SK-N-SH (cell line): ENCODE data around the gene NHLRC2. TPM values are rescaled to one million over a fixed set of nuclear protein-coding genes. Genes with fewer than 3 reads are reported as not detected.

Experiments used
- CTCF ChIA-PET: fragments of 300-600, 350-600 bp; formaldehyde crosslinking; extraction: SDS; loops from one replicate; lab custom pipeline; 2021; lab: Yijun Ruan, JAX
- POLR2A ChIA-PET: fragments of 350-600 bp; sonication (Branson Sonifier 250); formaldehyde crosslinking; extraction: SDS; loops from one replicate; lab custom pipeline; 2020; ENCODE audit warnings: antibody characterized with exemption, inconsistent platforms; lab: Yijun Ruan, JAX
- DNase-seq: peaks from one replicate; pipeline ENCODE4 v3.0.0; 2012
- H2AFZ ChIP-seq: fragments of 200-600 bp; sonication (generic); 2 replicates; pipeline ENCODE4 v1.8.1; 2016; ENCODE audit warnings: antibody characterized with exemption, mild to moderate bottlenecking, low read depth
- H3F3A ChIP-seq: fragments of 200-600 bp; sonication (generic); replicated peaks from 2 replicates; pipeline ENCODE3; 2016; ENCODE audit warnings: antibody characterized with exemption, mild to moderate bottlenecking; ENCODE audit not compliant: insufficient read depth
- H3K27ac ChIP-seq, 2 experiments: fragments of 200-500 bp in 1 of 2; fragments of 200-600 bp in 1 of 2; sonication (Bioruptor generic) in 1 of 2; sonication (generic), shearing (Covaris generic) in 1 of 2; 2 replicates each; pipeline versions ENCODE4 v1.5.1 to v1.6.1; 2014 to 2016; ENCODE audit warnings: low read depth in 2 of 2, inconsistent platforms in 1 of 2, low read length in 1 of 2, mild to moderate bottlenecking in 1 of 2, mixed read lengths in 1 of 2
- H3K27me3 ChIP-seq: fragments of 200-600 bp; sonication (generic), shearing (Covaris generic); 2 replicates; pipeline ENCODE4 v1.6.1; 2016; ENCODE audit warnings: mixed run types; ENCODE audit not compliant: insufficient read depth
- H3K36me3 ChIP-seq, 2 experiments: fragments of 200-500 bp in 1 of 2; fragments of 200-600 bp in 1 of 2; sonication (Bioruptor generic) in 1 of 2; sonication (generic) in 1 of 2; replicated peaks in 1 of 2; 2 replicates each; pipeline versions ENCODE3 to v1.5.1; 2014 to 2016; ENCODE audit warnings: low read length in 1 of 2, mild to moderate bottlenecking in 1 of 2; ENCODE audit not compliant: insufficient read depth in 2 of 2, control insufficient read depth in 1 of 2
- H3K4me1 ChIP-seq, 2 experiments: fragments of 200-500 bp in 1 of 2; fragments of 200-600 bp in 1 of 2; sonication (Bioruptor generic) in 1 of 2; sonication (generic), shearing (Covaris generic) in 1 of 2; 2 replicates each; pipeline versions ENCODE4 v1.5.1 to v1.6.1; 2014 to 2016; ENCODE audit warnings: low read depth in 1 of 2, low read length in 1 of 2, mixed run types in 1 of 2; ENCODE audit not compliant: insufficient read depth in 2 of 2, control insufficient read depth in 1 of 2
- H3K4me2 ChIP-seq: fragments of 200-600 bp; sonication (generic), shearing (Covaris generic); 2 replicates; pipeline ENCODE4 v1.6.1; 2017; ENCODE audit warnings: mixed run types
- H3K4me3 ChIP-seq, 2 experiments: fragments of 200-500 bp in 1 of 2; fragments of 200-600 bp in 1 of 2; sonication (Bioruptor generic) in 1 of 2; sonication (generic), shearing (Covaris generic) in 1 of 2; 2 replicates each; pipeline versions ENCODE4 v1.5.1 to v1.8.1; 2014 to 2016; ENCODE audit warnings: low read depth in 2 of 2, inconsistent platforms in 1 of 2, low read length in 1 of 2, mild to moderate bottlenecking in 1 of 2, mixed read lengths in 1 of 2, moderate library complexity in 1 of 2
- H3K79me2 ChIP-seq: fragments of 200-600 bp; sonication (generic); 2 replicates; pipeline ENCODE4 v1.8.1; 2017; ENCODE audit warnings: mild to moderate bottlenecking; ENCODE audit not compliant: insufficient read depth
- H3K9ac ChIP-seq: fragments of 200-600 bp; sonication (generic); 2 replicates; pipeline ENCODE4 v1.6.1; 2017; ENCODE audit warnings: mixed run types
- H3K9me2 ChIP-seq: fragments of 200-600 bp; sonication (generic); 2 replicates; pipeline ENCODE4 v1.6.1; 2017; ENCODE audit warnings: mixed run types
- H3K9me3 ChIP-seq: fragments of 200-600 bp; sonication (generic); 2 replicates; pipeline ENCODE4 v1.6.1; 2017; ENCODE audit warnings: mixed run types, mild to moderate bottlenecking, moderate library complexity
- H4K20me1 ChIP-seq: fragments of 200-600 bp; sonication (generic); 2 replicates; pipeline ENCODE4 v1.6.1; 2017; ENCODE audit warnings: mild to moderate bottlenecking, mixed run types; ENCODE audit not compliant: insufficient read depth
- ELF1 ChIP-seq: IDR thresholded peaks from 2 replicates; pipeline ENCODE4 v1.4.0; 2012
- EP300 ChIP-seq, 2 experiments: IDR thresholded peaks; 2 replicates each; pipeline versions ENCODE4 v1.4.0 to v1.6.1; 2012; ENCODE audit warnings: borderline replicate concordance in 1 of 2, low read depth in 1 of 2, low read length in 1 of 2
- EZH2phosphoT487 ChIP-seq: fragments of 200-600 bp; sonication (generic); IDR thresholded peaks from 2 replicates; pipeline ENCODE4 v1.6.1; 2017; ENCODE audit warnings: low read depth, mixed run types, mild to moderate bottlenecking, antibody characterized with exemption, moderate library complexity, borderline replicate concordance
- FOXJ3 ChIP-seq: sonication (generic); formaldehyde crosslinking; IDR thresholded peaks from 2 replicates; pipeline ENCODE4 v1.5.1; 2020; ENCODE audit warnings: mild to moderate bottlenecking, missing genetic modification reagents
- GATA2 ChIP-seq: sonication (generic); formaldehyde crosslinking; IDR thresholded peaks from 2 replicates; pipeline ENCODE4 v1.5.0; 2020; ENCODE audit warnings: mild to moderate bottlenecking, missing genetic modification reagents
- JUND ChIP-seq: IDR thresholded peaks from 2 replicates; pipeline ENCODE4 v1.4.0; 2012
- MXI1 ChIP-seq: IDR thresholded peaks from 2 replicates; pipeline ENCODE4 v1.6.1; 2012; ENCODE audit warnings: mild to moderate bottlenecking, low read depth, low read length, improper control_type of control experiment
- RXRA ChIP-seq: IDR thresholded peaks from 2 replicates; pipeline ENCODE4 v1.4.0; 2012; ENCODE audit warnings: low read depth, mild to moderate bottlenecking, borderline replicate concordance
- SIN3A ChIP-seq: IDR thresholded peaks from 2 replicates; pipeline ENCODE4 v1.6.1; 2012; ENCODE audit warnings: low read depth, mild to moderate bottlenecking, low read length, moderate library complexity, borderline replicate concordance
- TAF1 ChIP-seq: IDR thresholded peaks from 2 replicates; pipeline ENCODE4 v1.6.1; 2012; ENCODE audit warnings: low read depth, mild to moderate bottlenecking, low read length, moderate library complexity, borderline replicate concordance
- TEAD4 ChIP-seq: IDR thresholded peaks from 2 replicates; pipeline ENCODE4 v1.4.0; 2012; ENCODE audit warnings: mild to moderate bottlenecking, borderline replicate concordance; ENCODE audit not compliant: insufficient read depth
- YY1 ChIP-seq: IDR thresholded peaks from 2 replicates; pipeline ENCODE4 v1.4.0; 2012; ENCODE audit warnings: low read depth, mild to moderate bottlenecking
- WGBS: methylation state at CpG from one replicate; pipeline ENCODE4 v1.1.6; 2017; ENCODE audit warnings: low lambda C conversion rate; 5-methylcytosine and 5-hydroxymethylcytosine counted together
- polyA plus RNA-seq, 3 experiments: library from polyadenylated mRNA; depleted of rRNA; stranded (reverse); fragments of >200 nt; gene quantifications; 2 replicates each; pipeline ENCODE4 v1.2.3, GENCODE V29; 2012
- TF ChIP-seq, protein P1 (sequence below): fragments of 200-600 bp; sonication (generic); IDR thresholded peaks from 2 replicates; pipeline ENCODE4 v1.6.1; 2017; ENCODE audit warnings: antibody characterized with exemption, mild to moderate bottlenecking, moderate library complexity
- TF ChIP-seq, protein P2 (sequence below): IDR thresholded peaks from 2 replicates; pipeline ENCODE4 v1.4.0; 2012; ENCODE audit warnings: low read depth, borderline replicate concordance
- TF ChIP-seq, protein P3 (sequence below): IDR thresholded peaks from 2 replicates; pipeline ENCODE4 v1.4.0; 2012; ENCODE audit warnings: low read depth, borderline replicate concordance
- TF ChIP-seq, protein P4 (sequence below): fragments of 150-350 bp; IDR thresholded peaks from 2 replicates; pipeline ENCODE4 v1.6.1; 2016; ENCODE audit warnings: mild to moderate bottlenecking, low read depth, low read length

Gene NHLRC2
- polyA plus RNA-seq, 1 of the 3 experiments (the other 2 are of a cell fraction), result 2.8 TPM

DNA sequence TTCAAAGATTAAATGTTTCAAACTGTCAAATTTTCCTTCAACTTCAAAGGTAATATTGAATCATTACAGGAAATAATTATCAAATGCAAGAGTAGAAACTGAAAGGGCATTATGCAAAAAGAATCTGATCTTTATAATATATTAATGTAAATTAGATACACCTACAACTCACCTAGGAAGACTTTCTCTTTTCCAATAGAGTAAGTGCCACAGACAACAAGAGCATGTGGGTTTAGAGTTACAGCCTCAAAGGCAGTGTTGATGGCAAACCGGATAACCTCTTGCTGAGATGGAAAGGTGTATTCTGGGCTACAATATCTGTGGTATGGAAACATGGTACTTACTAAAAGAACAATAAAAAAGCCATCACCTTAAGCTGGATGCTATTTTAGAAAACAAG lies 12.3 kb upstream of the NHLRC2 start:
- Histone ChIP-seq H3K79me2 (no peaks in the 10 kb centered on the region), H3K9me3 (no peaks in the 10 kb centered on the region), H3K4me3 (no peak overlapping the region), H3F3A (no peaks in the 10 kb centered on the region), H3K36me3 (peaks cover 14 to 51% of the 10 kb centered on the region in 2 experiments), H3K4me1 (no peaks in the 10 kb centered on the region), H3K9ac (no peak overlapping the region), H3K9me2 (no peaks in the 10 kb centered on the region), H3K27ac (no peak overlapping the region), H3K27me3 (no peaks in the 10 kb centered on the region), H2AFZ (no peak overlapping the region), H3K4me2 (no peak overlapping the region), H4K20me1 (no peaks in the 10 kb centered on the region)
- POLR2A ChIA-PET, result no interaction called here
- DNase-seq, result no peak
- TF ChIP-seq TAF1, result no peak
- TF ChIP-seq, protein P1, sequence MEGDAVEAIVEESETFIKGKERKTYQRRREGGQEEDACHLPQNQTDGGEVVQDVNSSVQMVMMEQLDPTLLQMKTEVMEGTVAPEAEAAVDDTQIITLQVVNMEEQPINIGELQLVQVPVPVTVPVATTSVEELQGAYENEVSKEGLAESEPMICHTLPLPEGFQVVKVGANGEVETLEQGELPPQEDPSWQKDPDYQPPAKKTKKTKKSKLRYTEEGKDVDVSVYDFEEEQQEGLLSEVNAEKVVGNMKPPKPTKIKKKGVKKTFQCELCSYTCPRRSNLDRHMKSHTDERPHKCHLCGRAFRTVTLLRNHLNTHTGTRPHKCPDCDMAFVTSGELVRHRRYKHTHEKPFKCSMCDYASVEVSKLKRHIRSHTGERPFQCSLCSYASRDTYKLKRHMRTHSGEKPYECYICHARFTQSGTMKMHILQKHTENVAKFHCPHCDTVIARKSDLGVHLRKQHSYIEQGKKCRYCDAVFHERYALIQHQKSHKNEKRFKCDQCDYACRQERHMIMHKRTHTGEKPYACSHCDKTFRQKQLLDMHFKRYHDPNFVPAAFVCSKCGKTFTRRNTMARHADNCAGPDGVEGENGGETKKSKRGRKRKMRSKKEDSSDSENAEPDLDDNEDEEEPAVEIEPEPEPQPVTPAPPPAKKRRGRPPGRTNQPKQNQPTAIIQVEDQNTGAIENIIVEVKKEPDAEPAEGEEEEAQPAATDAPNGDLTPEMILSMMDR, result no peak
- no peak for TF ChIP-seq EZH2phosphoT487
- TF ChIP-seq, protein P2, sequence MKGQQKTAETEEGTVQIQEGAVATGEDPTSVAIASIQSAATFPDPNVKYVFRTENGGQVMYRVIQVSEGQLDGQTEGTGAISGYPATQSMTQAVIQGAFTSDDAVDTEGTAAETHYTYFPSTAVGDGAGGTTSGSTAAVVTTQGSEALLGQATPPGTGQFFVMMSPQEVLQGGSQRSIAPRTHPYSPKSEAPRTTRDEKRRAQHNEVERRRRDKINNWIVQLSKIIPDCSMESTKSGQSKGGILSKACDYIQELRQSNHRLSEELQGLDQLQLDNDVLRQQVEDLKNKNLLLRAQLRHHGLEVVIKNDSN, result no peak
- no peak for TF ChIP-seq TEAD4
- CTCF ChIA-PET, result no interaction called here
- 87% methylated on average over 1 of the region's 1 CpG for WGBS

DNA sequence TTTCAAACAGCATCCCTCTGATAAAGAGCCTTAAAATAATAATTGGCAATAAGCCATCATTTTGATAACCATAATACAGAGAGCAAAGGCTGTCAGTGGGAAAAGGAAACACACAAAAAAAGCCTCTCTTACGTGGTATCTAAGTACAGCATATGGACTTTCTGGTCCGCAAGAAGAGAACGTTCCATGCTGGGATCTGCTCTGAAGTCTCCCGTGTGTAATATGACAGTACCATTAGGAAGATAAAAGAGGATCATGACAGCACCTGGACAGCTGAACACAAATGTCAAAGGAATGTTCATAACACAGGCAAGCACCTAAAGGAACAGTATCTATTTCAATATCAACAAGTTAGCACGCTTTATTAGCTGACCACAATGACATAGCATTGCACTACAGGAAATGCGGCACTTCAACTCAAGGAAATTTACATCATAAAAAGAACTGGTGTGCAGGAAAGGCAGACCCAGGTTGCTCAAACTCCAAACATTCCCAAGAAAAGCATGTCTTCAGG lies 10.4 kb upstream of the NHLRC2 start:
- ChIA-PET POLR2A (no interaction called here), CTCF (interaction anchor here (1.0 kb wide), 1 partner anchor 45 kb away, joined by 4 read pairs; no protein-coding TSS in a partner anchor)
- Histone ChIP-seq H4K20me1 (no peaks in the 10 kb centered on the region), H2AFZ (no peak overlapping the region), H3K9ac (no peak overlapping the region), H3K27ac (no peak overlapping the region), H3K9me2 (no peaks in the 10 kb centered on the region), H3K27me3 (no peaks in the 10 kb centered on the region), H3K9me3 (no peaks in the 10 kb centered on the region), H3K4me1 (no peaks in the 10 kb centered on the region), H3K4me3 (no peak overlapping the region), H3K79me2 (no peaks in the 10 kb centered on the region), H3K4me2 (no peak overlapping the region), H3K36me3 (peaks cover 10 to 43% of the 10 kb centered on the region in 2 experiments), H3F3A (no peaks in the 10 kb centered on the region)
- TF ChIP-seq, protein P3, sequence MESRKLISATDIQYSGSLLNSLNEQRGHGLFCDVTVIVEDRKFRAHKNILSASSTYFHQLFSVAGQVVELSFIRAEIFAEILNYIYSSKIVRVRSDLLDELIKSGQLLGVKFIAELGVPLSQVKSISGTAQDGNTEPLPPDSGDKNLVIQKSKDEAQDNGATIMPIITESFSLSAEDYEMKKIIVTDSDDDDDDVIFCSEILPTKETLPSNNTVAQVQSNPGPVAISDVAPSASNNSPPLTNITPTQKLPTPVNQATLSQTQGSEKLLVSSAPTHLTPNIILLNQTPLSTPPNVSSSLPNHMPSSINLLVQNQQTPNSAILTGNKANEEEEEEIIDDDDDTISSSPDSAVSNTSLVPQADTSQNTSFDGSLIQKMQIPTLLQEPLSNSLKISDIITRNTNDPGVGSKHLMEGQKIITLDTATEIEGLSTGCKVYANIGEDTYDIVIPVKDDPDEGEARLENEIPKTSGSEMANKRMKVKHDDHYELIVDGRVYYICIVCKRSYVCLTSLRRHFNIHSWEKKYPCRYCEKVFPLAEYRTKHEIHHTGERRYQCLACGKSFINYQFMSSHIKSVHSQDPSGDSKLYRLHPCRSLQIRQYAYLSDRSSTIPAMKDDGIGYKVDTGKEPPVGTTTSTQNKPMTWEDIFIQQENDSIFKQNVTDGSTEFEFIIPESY, result no peak
- TF ChIP-seq MXI1, result no peak
- TF ChIP-seq SIN3A, result no peak
- no peak for TF ChIP-seq ELF1
- no peak for TF ChIP-seq YY1
- TF ChIP-seq EP300 (IDR thresholded peaks at IDR 0.05; ENCODE audit: borderline replicate concordance in 1 of 2, low read depth in 1 of 2, low read length in 1 of 2), result no peak
- TF ChIP-seq TAF1, result no peak
- TF ChIP-seq FOXJ3 (CRISPR knock-in tag), result no peak
- no peak for TF ChIP-seq GATA2 (CRISPR knock-in tag)
- TF ChIP-seq JUND, result no peak
- no peak for TF ChIP-seq RXRA
- TF ChIP-seq, protein P4, sequence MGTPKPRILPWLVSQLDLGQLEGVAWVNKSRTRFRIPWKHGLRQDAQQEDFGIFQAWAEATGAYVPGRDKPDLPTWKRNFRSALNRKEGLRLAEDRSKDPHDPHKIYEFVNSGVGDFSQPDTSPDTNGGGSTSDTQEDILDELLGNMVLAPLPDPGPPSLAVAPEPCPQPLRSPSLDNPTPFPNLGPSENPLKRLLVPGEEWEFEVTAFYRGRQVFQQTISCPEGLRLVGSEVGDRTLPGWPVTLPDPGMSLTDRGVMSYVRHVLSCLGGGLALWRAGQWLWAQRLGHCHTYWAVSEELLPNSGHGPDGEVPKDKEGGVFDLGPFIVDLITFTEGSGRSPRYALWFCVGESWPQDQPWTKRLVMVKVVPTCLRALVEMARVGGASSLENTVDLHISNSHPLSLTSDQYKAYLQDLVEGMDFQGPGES, result no peak
- WGBS, result 94% methylated on average over 6 of the region's 6 CpGs
- no peak for DNase-seq
